HL-60/S4 treated with phorbol 12-myristate 13-acetate at 8.2 ng/mL for 4 days and 3 days (cell line): Measurements from ENCODE around the gene MRPL1.
"Not testable (repeated sequence)": the region's sequence is repeated elsewhere in the genome, so short reads cannot be mapped to it uniquely, and the experiment has no call there.

ENCODE experiments used
- in situ Hi-C: fragments of 300-500 bp; cut with MboI; formaldehyde crosslinking; loops from 2 replicates; pipeline ENCODE4 v1.15.0; 2022; ENCODE audit warnings: low sequenced_read_pairs

The MRPL1 gene

GRCh38 chr4:77849278-77849965 lies 13.2 kb upstream of the MRPL1 start:
- in situ Hi-C loops: no loop called here

- in situ Hi-C loops: no loop called here
These were observed 9.6 kb upstream of the MRPL1 start for GRCh38 chr4:77852892-77853495.

- in situ Hi-C loops: no loop called here
These were observed 8.1 kb upstream of the MRPL1 start for GRCh38 chr4:77854431-77855111.

DNA sequence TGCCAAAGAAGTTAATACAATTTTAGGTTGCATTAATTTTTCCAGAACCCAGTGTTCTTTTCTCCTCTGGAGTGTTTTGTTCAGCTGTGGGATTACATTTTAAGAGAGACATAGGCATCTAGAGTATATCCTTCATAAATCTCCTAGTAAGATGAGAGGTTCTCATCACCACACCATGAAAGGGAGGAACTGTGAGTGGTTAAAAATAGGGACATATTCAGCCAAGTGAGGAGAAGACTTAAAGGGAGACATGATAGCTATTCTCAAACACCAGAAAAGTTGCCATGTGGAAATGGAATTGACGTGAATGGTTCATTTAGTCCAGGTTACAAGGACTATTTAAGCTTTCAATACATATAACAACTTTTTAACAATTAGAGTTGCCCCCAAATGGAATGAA lies 6.5 kb upstream of the MRPL1 start:
- in situ Hi-C loops: no loop called here

DNA sequence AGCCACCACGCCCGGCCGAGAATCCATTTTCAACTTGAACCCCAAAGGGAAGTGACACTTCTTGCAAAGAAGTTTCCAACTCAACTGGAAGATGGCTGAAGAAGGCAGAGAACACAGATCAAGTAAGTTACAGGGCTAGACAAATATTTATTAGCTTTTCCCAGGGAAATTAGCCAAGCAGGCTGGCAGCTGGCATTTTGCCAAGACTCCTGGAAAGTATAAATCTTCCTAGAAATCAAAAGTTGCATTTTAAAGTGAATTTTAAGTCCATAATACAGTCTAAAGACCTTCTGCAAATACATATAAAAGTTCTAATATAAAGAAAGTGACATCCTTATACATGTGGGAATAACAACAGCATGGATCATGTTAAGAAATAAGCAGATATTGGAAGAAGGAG lies 3.4 kb upstream of the MRPL1 start:
- in situ Hi-C loops: no loop called here

- in situ Hi-C loops: no loop called here
These were observed 1.1 kb upstream of the MRPL1 start for GRCh38 chr4:77861495-77861894.

DNA sequence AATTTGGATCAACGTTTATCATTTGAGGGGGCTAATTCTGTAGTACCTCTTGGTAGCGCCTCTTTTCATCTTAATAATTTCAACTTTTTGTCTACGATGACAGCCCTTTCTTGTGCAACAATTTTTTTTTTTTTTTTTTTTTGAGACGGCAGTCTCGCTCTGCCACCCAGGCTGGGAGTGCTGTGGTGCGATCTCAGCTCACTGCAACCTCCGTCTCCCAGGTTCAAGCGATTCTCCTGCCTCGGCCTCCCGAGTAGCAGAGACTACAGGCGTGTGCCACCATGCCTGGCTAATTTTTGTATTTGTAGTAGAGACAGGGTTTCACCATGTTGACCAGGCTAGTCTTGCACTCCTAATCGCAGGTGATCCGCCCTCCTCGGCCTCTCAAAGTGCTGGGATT lies 711 bp downstream of the MRPL1 start:
- in situ Hi-C loops: not testable (repeated sequence)

DNA sequence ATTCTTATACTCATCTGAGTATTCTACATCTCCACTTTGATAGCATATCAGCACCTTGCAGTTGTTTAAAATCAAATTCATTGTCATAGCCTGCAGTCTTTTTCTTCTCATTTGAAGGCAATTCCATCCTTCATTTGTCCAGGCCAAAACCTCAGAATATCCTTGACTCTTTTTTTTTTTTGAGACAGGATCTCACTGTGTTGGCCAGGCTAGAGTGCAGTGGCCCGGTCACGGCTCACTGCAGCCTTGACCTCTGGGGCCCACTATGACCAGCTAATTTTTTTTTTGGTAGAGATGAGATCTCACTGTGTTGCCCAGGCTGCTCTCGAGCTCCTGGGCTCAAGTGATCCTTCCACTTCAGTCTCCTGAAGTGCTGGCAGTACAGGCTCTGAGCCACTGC lies 2.6 kb downstream of the MRPL1 start:
- in situ Hi-C loops: no loop called here

- in situ Hi-C loops: no loop called here
These were observed 10.3 kb downstream of the MRPL1 start for GRCh38 chr4:77872723-77873445.

GRCh38 chr4:77877167-77877566 lies 14.5 kb downstream of the MRPL1 start:
- in situ Hi-C loops: no loop called here

GRCh38 chr4:77877771-77878565 lies 15.3 kb downstream of the MRPL1 start:
- in situ Hi-C loops: no loop called here

GRCh38 chr4:77880784-77881183 lies 18.2 kb downstream of the MRPL1 start:
- in situ Hi-C loops: no loop called here

DNA sequence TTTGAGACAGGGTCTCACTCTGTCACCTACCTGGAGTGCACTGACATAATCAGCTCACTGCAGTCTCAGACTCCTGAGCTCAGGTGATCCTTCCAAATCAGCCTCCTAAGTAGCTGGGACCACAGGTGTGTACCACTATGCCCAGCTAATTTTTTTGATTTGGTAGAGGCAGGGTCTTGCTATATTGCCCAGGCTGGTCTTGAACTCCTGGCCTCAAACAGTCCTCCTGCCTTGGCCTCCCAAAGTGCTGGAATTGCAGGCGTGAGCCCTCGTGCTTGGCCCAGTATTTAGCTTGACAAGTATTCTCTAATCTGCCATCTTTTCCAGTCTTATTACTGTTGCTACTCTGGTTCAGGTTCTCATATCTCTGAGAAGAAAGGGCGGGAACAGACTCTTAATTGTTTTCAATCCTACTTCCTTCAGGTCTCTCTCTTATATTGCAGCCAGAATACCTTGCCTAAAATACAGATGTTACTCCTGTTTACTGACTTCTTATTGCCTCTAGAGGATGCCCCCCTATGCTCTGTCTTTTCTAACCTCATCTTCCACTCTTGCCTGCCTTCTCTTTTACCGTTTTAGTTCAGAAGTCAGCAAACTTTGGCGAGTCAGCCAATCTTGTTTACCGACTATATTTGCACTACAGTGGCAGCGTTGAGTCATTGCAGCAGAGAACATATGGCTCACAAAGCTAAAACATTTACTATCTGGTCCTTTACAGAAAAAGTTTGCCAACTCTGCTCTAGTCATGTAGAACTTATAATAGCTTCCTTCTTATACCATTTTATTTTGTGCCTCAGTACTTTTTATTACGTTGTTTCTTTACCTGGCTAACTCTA lies 19.0 kb downstream of the MRPL1 start:
- in situ Hi-C loops: no loop called here

DNA sequence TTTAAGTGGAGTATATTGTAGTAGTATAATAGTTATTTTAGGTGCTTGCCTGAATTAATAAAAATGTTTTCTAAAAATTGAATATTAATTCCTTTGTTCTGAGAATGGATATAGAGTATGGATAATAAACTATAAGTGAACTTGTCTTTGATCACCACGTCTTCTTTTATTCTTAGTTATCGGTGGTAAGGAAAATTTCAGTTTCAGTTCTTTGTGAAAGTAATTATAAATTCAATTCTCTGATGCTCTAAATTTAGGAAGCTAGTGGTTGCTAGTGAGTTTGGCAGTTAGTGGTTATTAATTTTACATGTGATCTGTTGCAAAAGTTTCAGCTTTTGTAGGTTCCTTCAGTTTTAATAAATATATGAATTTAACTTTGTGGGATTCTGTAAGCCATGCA lies 30.8 kb downstream of the MRPL1 start:
- in situ Hi-C loops: no loop called here

- in situ Hi-C loops: no loop called here
These were observed 37.0 kb downstream of the MRPL1 start for GRCh38 chr4:77899607-77900006.

DNA sequence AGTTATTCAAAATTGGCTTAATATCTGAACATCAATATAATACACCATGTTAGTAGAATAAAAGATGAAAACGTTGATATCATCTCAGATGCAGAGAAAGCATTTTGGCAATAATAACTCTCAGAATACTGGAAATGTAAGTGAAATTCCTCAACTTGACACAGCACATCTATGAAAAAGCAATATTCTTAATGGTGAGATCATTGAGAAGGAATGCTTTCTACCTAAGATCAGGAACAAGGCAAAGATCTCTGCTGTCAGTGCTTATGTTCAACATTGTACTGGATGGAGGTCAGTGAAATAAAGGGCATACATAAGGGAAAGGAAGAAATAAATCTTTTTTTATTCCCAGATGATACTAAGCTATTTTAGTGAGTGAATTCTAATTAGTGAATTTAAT lies 40.6 kb downstream of the MRPL1 start:
- in situ Hi-C loops: no loop called here

GRCh38 chr4:77905651-77906263 lies 43.1 kb downstream of the MRPL1 start:
- in situ Hi-C loops: no loop called here

DNA sequence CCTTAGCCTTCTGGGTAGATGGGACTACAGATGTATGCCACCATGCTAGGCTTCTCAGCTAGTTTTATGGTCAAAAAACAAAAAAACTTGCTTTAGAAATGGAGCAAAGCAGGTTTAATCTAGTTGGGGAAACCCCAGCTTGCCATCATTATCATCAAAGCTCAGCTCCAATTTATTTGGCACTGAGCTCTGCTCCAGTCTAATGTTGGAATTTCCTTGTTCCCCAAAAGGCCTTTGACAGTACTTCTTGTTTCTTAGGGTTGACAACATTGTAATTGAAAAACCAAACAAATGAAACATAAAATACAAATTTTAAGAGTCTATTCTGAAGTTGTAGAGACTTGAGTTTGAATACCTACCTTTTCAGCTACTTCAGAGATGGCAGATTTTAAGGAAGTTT lies 48.0 kb downstream of the MRPL1 start:
- in situ Hi-C loops: no loop called here

- in situ Hi-C loops: no loop called here
These were observed 48.5 kb downstream of the MRPL1 start for GRCh38 chr4:77911091-77911490.
